IPS-NIHi7 (cell line): ENCODE data around the gene SCARB1.

Experiments
- DNase-seq: peaks from one replicate; pipeline ENCODE4 v3.0.0; 2012; ENCODE audit warnings: mixed read lengths; ENCODE audit errors: extremely low spot score

Gene SCARB1

GRCh38 chr12:124864326-124864752, 675 bp upstream of the SCARB1 start:
- no peak for DNase-seq

- DNase-seq: no peak
Observed at GRCh38 chr12:124862768-124863415, 772 bp downstream of the SCARB1 start.

GRCh38 chr12:124861898-124862676, 1.6 kb downstream of the SCARB1 start:
- DNase-seq: no peak

GRCh38 chr12:124861492-124861891, 2.2 kb downstream of the SCARB1 start:
- no peak for DNase-seq

GRCh38 chr12:124857921-124858461, 5.7 kb downstream of the SCARB1 start:
- no peak for DNase-seq

GRCh38 chr12:124856842-124857178, 6.9 kb downstream of the SCARB1 start:
- no peak for DNase-seq

- DNase-seq: no peak
Observed at GRCh38 chr12:124856132-124856841, 7.4 kb downstream of the SCARB1 start.

- no peak for DNase-seq
Observed at GRCh38 chr12:124855275-124855957, 8.2 kb downstream of the SCARB1 start.

- DNase-seq: no peak
Observed at GRCh38 chr12:124854637-124855184, 9.0 kb downstream of the SCARB1 start.

GRCh38 chr12:124853781-124854636, 9.7 kb downstream of the SCARB1 start:
- no peak for DNase-seq

- no peak for DNase-seq
Observed at GRCh38 chr12:124852911-124853427, 10.7 kb downstream of the SCARB1 start.

- DNase-seq: no peak
Observed at GRCh38 chr12:124852329-124852831, 11.3 kb downstream of the SCARB1 start.

GRCh38 chr12:124851342-124851741, 12.3 kb downstream of the SCARB1 start:
- DNase-seq: no peak

GRCh38 chr12:124849382-124849781, 14.3 kb downstream of the SCARB1 start:
- DNase-seq: no peak

- no peak for DNase-seq
Observed at GRCh38 chr12:124848621-124849380, 14.9 kb downstream of the SCARB1 start.

GRCh38 chr12:124847113-124848074, 16.3 kb downstream of the SCARB1 start:
- no peak for DNase-seq

GRCh38 chr12:124844411-124845397, 19.0 kb downstream of the SCARB1 start:
- no peak for DNase-seq
